Loucy (cell line): Measurements from ENCODE around the gene PAFAH1B1.

ENCODE experiments used
- CTCF ChIP-seq: fragments of 200-600 bp; sonication (generic); conservative IDR thresholded peaks from 2 replicates; pipeline ENCODE4 v1.5.1; 2014; ENCODE audit warnings: mild to moderate bottlenecking, antibody characterized with exemption, low read length
- EZH2phosphoT487 ChIP-seq: fragments of 200-600 bp; IDR thresholded peaks from 2 replicates; pipeline ENCODE4 v1.6.1; 2018; ENCODE audit warnings: antibody characterized with exemption, mild to moderate bottlenecking, moderate library complexity, borderline replicate concordance

DNA sequence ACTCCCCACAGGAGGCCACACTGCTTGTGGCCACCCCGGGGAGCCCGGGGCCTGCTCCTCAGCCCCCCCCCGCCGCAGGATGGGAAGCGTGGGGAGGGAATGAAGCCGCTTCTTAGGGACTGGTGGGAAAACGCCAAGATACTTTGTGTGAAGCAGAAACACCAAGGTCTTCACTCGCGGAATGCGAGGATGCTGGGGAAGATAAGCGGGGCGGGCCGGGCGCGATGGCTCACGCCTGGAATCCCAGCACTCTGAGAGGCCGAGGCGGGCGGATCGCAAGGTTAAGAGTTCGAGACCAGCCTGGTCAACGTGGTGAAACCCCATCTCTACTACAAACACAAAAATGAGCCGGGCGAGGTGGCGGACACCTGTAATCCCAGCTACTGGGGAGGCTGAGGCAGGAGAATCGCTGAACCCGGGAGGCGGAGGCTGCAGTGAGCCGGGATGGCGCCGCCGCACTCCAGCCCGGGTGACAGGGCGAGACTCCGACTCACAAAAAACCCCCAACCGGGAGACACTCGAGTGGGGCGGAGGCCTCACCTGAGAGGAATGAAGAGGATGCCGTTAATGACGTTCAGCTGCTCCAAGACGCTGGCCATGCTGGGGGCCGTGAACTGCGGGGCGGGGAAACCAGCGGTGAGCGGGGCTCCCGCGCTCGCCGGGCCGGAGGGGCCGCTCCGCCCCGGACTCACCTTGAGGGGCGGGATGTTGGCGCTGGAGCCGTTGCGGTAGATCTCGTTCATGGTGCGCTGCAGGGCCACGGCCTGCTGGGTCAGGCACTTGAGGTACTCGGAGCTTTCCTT, 97.8 kb downstream of the PAFAH1B1 start:
- no peak for TF ChIP-seq CTCF
- TF ChIP-seq EZH2phosphoT487: no peak
